CD8-positive, alpha-beta memory T cell (primary cell): ENCODE results near the gene APP. TPM values are rescaled to one million over a fixed set of nuclear protein-coding genes. Genes with fewer than 3 reads are reported as not detected.

Experiments
- CTCF ChIA-PET: fragments of 350-600 bp; sonication (Branson Sonifier 250); formaldehyde crosslinking; loops from one replicate; lab custom pipeline; 2021; ENCODE audit warnings: antibody characterized with exemption; lab: Charles Lee
- POLR2A ChIA-PET: fragments of 350-600 bp; sonication (Branson Sonifier 250); formaldehyde crosslinking; loops from one replicate; lab custom pipeline; 2021; ENCODE audit warnings: antibody characterized with exemption; lab: Charles Lee
- DNase-seq, 5 donors: peaks; one replicate each; pipeline versions ENCODE4 v3.0.0 to v3.0.0-alpha.2; 2020 to 2022; ENCODE audit warnings: mixed read lengths in 1 of 5
- H3K27ac ChIP-seq: one replicate; pipeline ENCODE4 v1.7.0; 2013; ENCODE audit warnings: low read depth, mild to moderate bottlenecking, low read length, moderate library complexity
- H3K27me3 ChIP-seq: 2 replicates; pipeline ENCODE4 v1.7.0; 2013; ENCODE audit warnings: low read length, mild to moderate bottlenecking; ENCODE audit not compliant: insufficient read depth, poor library complexity, severe bottlenecking
- H3K36me3 ChIP-seq: 2 replicates; pipeline ENCODE4 v1.7.0; 2013; ENCODE audit warnings: mild to moderate bottlenecking, low read length, moderate library complexity; ENCODE audit not compliant: insufficient read depth
- H3K4me1 ChIP-seq: 2 replicates; pipeline ENCODE4 v1.7.0; 2013; ENCODE audit warnings: mild to moderate bottlenecking, low read length, moderate library complexity; ENCODE audit not compliant: insufficient read depth
- H3K4me3 ChIP-seq: 2 replicates; pipeline ENCODE4 v1.7.0; 2013; ENCODE audit warnings: mild to moderate bottlenecking, low read length
- H3K9me3 ChIP-seq: 2 replicates; pipeline ENCODE4 v1.7.0; 2013; ENCODE audit warnings: mild to moderate bottlenecking, low read length
- H3K27ac Mint-ChIP-seq, 8 donors: one replicate each; pipeline ENCODE4 v1.8.0; 2020 to 2021; ENCODE audit warnings: mixed read lengths in 8 of 8, mild to moderate bottlenecking in 6 of 8, inconsistent platforms in 3 of 8, moderate library complexity in 3 of 8
- H3K27me3 Mint-ChIP-seq, 2 donors: one replicate each; pipeline ENCODE4 v1.8.0; 2020 to 2021; ENCODE audit warnings: mixed read lengths in 2 of 2, mild to moderate bottlenecking in 1 of 2, moderate library complexity in 1 of 2
- H3K36me3 Mint-ChIP-seq, 3 donors: one replicate each; pipeline ENCODE4 v1.8.0; 2020 to 2021; ENCODE audit warnings: mixed read lengths in 3 of 3, inconsistent platforms in 1 of 3, mild to moderate bottlenecking in 1 of 3
- H3K4me1 Mint-ChIP-seq, 3 donors: one replicate each; pipeline ENCODE4 v1.8.0; 2020 to 2021; ENCODE audit warnings: mixed read lengths in 3 of 3, inconsistent platforms in 1 of 3, mild to moderate bottlenecking in 1 of 3
- H3K4me3 Mint-ChIP-seq, 7 donors: one replicate each; pipeline ENCODE4 v1.8.0; 2020 to 2021; ENCODE audit warnings: mixed read lengths in 7 of 7, mild to moderate bottlenecking in 6 of 7, moderate library complexity in 4 of 7, inconsistent platforms in 2 of 7
- H3K9me3 Mint-ChIP-seq, 5 donors: one replicate each; pipeline ENCODE4 v1.8.0; 2020 to 2022; ENCODE audit warnings: mixed read lengths in 5 of 5, mild to moderate bottlenecking in 3 of 5, moderate library complexity in 2 of 5, inconsistent platforms in 1 of 5
- polyA plus RNA-seq: library from polyadenylated mRNA; unstranded; fragments of 300-500 nt; fragmentation: Illumina TruSeq; gene quantifications from one replicate; pipeline ENCODE4 v1.2.3, GENCODE V29; 2021
- total RNA-seq, 2 experiments: library from RNA; stranded (reverse); gene quantifications; one replicate each; pipeline ENCODE4 v1.2.3, GENCODE V29; 2021

The APP gene
- total and polyA plus RNA-seq, 3 experiments from 2014 or later: 5.3 to 15.3 (median 15.2) TPM

DNA sequence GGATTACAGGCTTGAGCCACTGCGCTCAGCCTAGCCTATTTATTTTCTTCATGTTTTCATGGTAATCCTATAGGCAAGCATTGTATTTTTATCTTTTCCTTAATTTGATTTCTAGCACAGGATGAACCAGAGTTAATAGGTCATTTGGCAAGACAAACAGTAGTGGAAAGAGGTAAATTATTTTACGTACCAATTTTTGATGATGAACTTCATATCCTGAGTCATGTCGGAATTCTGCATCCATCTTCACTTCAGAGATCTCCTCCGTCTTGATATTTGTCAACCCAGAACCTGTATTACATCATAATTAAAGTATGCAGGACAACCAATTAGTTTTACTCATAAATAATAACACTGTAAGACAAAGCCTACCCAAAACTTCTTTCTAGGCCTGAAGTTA, 273.2 kb downstream of the APP start:
- CTCF ChIA-PET: no interaction called here
- no peak overlapping the region for H3K4me3 ChIP-seq

DNA sequence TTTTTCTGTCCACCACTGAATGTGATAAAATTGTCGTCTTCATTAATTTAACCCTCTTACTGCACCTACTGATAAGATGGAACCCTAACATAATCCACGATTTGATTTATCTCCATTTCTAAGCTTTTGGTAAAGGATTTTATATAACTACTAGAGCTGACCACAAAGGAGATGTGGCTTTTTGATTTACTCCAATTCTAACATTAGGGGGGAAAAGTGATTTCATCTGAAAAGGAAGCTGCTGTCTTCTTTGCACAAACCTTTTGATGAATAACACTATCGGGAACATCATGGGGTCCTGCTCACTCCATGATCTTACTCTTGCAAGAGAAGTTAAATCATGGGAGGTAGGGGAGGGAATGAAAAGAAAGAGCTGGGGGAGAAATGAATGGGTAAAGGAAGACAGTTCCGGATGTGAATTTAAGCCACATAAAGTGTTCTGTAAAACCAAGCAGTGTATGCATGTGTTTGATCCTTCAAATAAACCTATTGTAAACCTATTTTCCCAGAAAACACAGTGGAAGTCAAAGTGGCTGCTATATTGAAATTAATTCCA, 274.0 kb downstream of the APP start:
- CTCF ChIA-PET: interaction anchor here (1.3 to 1.6 kb wide), 3 partner anchors 10 to 15 kb away, joined by 3 to 5 read pairs (median 4); no protein-coding TSS in a partner anchor
- H3K9me3 ChIP-seq: no peaks in the 10 kb centered on the region
- no peaks in the 10 kb centered on the region for H3K27me3 ChIP-seq
- no peak overlapping the region for H3K27ac Mint-ChIP-seq
- H3K27me3 Mint-ChIP-seq: peaks cover 0 to 5% of the 10 kb centered on the region in 2 donors
- peaks cover 0 to 2% (median 0%) of the 10 kb centered on the region in 5 donors for H3K9me3 Mint-ChIP-seq
- POLR2A ChIA-PET: no interaction called here
- H3K4me3 ChIP-seq: no peak overlapping the region
- peaks cover 0 to 7% (median 0%) of the 10 kb centered on the region in 3 donors for H3K4me1 Mint-ChIP-seq
- no peak for DNase-seq
- peaks cover 0 to 4% (median 4%) of the 10 kb centered on the region in 3 donors for H3K36me3 Mint-ChIP-seq
- no peak overlapping the region for H3K27ac ChIP-seq
- no peak overlapping the region for H3K4me3 Mint-ChIP-seq
- no peaks in the 10 kb centered on the region for H3K4me1 ChIP-seq
- no peaks in the 10 kb centered on the region for H3K36me3 ChIP-seq

More for the DNA sequence above, 273.2 kb downstream of the APP start:
- Histone ChIP-seq H3K9me3 (no peaks in the 10 kb centered on the region), H3K27me3 (no peaks in the 10 kb centered on the region), H3K36me3 (no peaks in the 10 kb centered on the region), H3K27ac (no peak overlapping the region), H3K4me1 (no peaks in the 10 kb centered on the region)
- no peak overlapping the region for H3K4me3 Mint-ChIP-seq
- H3K36me3 Mint-ChIP-seq: peaks cover 0 to 4% (median 4%) of the 10 kb centered on the region in 3 donors
- DNase-seq: no peak
- POLR2A ChIA-PET: no interaction called here
- H3K9me3 Mint-ChIP-seq: peaks cover 0 to 2% (median 0%) of the 10 kb centered on the region in 5 donors
- peak overlapping the region in 1 of 8 donors; percentile 34 for H3K27ac Mint-ChIP-seq
- peaks cover 0 to 5% of the 10 kb centered on the region in 2 donors for H3K27me3 Mint-ChIP-seq
- peaks cover 0 to 7% (median 0%) of the 10 kb centered on the region in 3 donors for H3K4me1 Mint-ChIP-seq

DNA sequence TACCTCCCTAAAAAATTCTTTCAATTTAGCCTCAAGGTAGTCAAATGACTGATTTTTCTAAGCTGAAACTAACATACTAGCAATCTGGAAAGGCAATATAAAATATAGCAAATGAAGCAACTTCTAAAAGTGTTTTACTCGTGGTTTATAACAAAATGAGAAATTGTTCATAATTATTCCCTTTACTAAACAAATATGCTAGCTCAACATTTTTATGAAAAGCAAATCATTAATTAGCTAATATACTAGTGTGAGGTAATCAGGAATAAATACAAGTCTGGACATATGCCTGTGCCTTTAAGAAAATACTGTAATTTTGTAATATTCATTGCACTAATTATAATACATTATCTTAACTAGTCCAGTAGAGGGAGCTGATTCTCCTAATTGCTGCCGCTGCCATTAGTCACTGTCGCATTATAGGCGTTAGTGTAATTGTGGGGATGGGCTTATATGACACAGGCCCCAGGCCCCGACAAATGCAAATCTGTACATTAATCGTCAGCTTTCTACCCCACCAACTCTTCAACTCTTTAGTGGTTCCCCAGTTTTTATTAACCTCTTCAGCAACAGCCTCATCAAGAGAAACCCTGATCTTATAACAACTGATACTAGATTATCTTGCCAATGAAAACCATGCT, 274.9 kb downstream of the APP start:
- peak in 1 of 5 donors; percentile 21 for DNase-seq

DNA sequence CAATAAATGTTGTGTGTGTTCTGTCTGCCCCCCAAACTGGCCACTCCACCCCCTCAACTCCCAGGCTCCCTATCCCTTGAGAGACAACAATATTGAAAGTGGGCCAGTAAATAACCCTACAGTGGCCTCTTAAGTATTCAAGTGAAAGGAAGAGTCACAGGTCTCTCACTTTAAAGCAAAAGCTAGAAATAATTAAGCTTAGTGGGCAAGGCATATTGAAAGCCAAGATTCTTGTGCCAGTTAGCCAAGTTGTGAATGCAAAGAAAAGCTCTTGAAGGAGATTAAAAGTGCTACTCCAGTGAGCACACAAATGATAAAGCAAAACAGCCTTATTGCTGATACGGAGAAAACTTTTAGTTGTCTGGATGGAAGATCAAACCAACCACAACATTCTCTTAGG, 277.4 kb downstream of the APP start:
- Histone ChIP-seq H3K4me1 (no peaks in the 10 kb centered on the region), H3K27me3 (no peaks in the 10 kb centered on the region), H3K27ac (no peak overlapping the region), H3K9me3 (no peaks in the 10 kb centered on the region), H3K36me3 (no peaks in the 10 kb centered on the region), H3K4me3 (no peak overlapping the region)
- H3K36me3 Mint-ChIP-seq: peaks cover 1 to 6% (median 4%) of the 10 kb centered on the region in 3 donors
- H3K4me1 Mint-ChIP-seq: peaks cover 0 to 7% (median 0%) of the 10 kb centered on the region in 3 donors
- no peak overlapping the region for H3K4me3 Mint-ChIP-seq
- peaks cover 6 to 9% of the 10 kb centered on the region in 2 donors for H3K27me3 Mint-ChIP-seq
- DNase-seq: no peak
- peaks cover 0 to 2% (median 0%) of the 10 kb centered on the region in 5 donors for H3K9me3 Mint-ChIP-seq
- H3K27ac Mint-ChIP-seq: no peak overlapping the region
- ChIA-PET CTCF (no interaction called here), POLR2A (no interaction called here)

More for the DNA sequence above, 274.9 kb downstream of the APP start:
- no peaks in the 10 kb centered on the region for H3K36me3 ChIP-seq
- Mint-ChIP-seq H3K27ac (no peak overlapping the region), H3K4me1 (peaks cover 0 to 7% (median 0%) of the 10 kb centered on the region in 3 donors), H3K4me3 (no peak overlapping the region), H3K36me3 (peaks cover 1 to 6% (median 4%) of the 10 kb centered on the region in 3 donors), H3K9me3 (peaks cover 0 to 2% (median 0%) of the 10 kb centered on the region in 5 donors), H3K27me3 (peaks cover 0 to 8% of the 10 kb centered on the region in 2 donors)
- no peak overlapping the region for H3K4me3 ChIP-seq
- POLR2A ChIA-PET: no interaction called here
- CTCF ChIA-PET: interaction anchor here (1.1 to 1.6 kb wide), 4 partner anchors 9 to 14 kb away, joined by 3 to 5 read pairs (median 4); no protein-coding TSS in a partner anchor
- no peaks in the 10 kb centered on the region for H3K27me3 ChIP-seq
- H3K9me3 ChIP-seq: no peaks in the 10 kb centered on the region
- no peaks in the 10 kb centered on the region for H3K4me1 ChIP-seq
- no peak overlapping the region for H3K27ac ChIP-seq

DNA sequence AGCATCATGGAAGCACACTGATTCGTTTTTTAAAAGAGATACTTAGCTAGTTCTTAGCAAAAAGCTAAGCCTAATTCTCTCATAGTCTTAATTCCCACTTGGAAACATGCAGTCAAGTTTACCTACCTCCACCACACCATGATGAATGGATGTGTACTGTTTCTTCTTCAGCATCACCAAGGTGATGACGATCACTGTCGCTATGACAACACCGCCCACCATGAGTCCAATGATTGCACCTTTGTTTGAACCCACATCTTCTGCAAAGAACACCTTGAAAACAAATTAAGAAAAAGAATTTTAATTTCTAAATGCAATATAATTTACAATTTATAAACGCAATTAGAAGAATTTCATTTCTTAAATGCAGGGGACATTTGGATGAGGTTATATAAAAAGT, 279.0 kb downstream of the APP start:
- Histone ChIP-seq H3K9me3 (no peaks in the 10 kb centered on the region), H3K36me3 (no peaks in the 10 kb centered on the region), H3K27me3 (no peaks in the 10 kb centered on the region), H3K4me3 (no peak overlapping the region), H3K4me1 (no peaks in the 10 kb centered on the region), H3K27ac (no peak overlapping the region)
- H3K27ac Mint-ChIP-seq: no peak overlapping the region
- no peak for DNase-seq
- H3K27me3 Mint-ChIP-seq: peaks cover 6 to 19% of the 10 kb centered on the region in 2 donors
- ChIA-PET POLR2A (no interaction called here), CTCF (interaction anchor here (1.0 kb wide), 1 partner anchor 10 kb away, joined by 3 read pairs; no protein-coding TSS in a partner anchor)
- H3K4me1 Mint-ChIP-seq: peaks cover 0 to 5% (median 0%) of the 10 kb centered on the region in 3 donors
- peaks cover 1 to 6% (median 4%) of the 10 kb centered on the region in 3 donors for H3K36me3 Mint-ChIP-seq
- H3K9me3 Mint-ChIP-seq: peaks cover 0 to 1% (median 0%) of the 10 kb centered on the region in 5 donors
- H3K4me3 Mint-ChIP-seq: no peak overlapping the region

DNA sequence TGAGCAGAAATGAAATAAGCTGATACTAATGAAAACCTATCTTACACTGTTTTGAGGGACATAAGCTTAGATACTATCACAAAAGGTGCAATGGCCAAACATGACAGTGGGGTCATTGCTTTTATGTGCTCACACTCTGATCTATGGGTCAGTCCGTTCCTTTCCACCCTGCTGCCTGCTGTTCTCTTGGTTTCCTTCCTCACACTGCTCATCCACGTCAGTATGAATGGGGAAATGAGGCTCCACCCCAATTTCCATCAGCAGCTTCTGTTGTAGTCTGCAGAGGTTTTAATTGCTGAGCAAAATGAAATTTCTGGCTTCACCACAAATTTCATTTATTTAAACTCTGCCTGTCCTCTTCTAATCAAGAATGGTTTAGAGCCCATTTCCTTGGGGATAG, 280.6 kb downstream of the APP start:
- peaks cover 1 to 6% (median 4%) of the 10 kb centered on the region in 3 donors for H3K36me3 Mint-ChIP-seq
- Histone ChIP-seq H3K27ac (no peak overlapping the region), H3K9me3 (no peaks in the 10 kb centered on the region), H3K4me1 (no peaks in the 10 kb centered on the region), H3K27me3 (no peaks in the 10 kb centered on the region), H3K36me3 (no peaks in the 10 kb centered on the region), H3K4me3 (no peak overlapping the region)
- DNase-seq: no peak
- no peak overlapping the region for H3K27ac Mint-ChIP-seq
- POLR2A ChIA-PET: no interaction called here
- peaks cover 6 to 16% of the 10 kb centered on the region in 2 donors for H3K27me3 Mint-ChIP-seq
- peaks cover 0 to 1% (median 0%) of the 10 kb centered on the region in 5 donors for H3K9me3 Mint-ChIP-seq
- H3K4me1 Mint-ChIP-seq: no peaks in the 10 kb centered on the region
- CTCF ChIA-PET: no interaction called here
- H3K4me3 Mint-ChIP-seq: no peak overlapping the region

DNA sequence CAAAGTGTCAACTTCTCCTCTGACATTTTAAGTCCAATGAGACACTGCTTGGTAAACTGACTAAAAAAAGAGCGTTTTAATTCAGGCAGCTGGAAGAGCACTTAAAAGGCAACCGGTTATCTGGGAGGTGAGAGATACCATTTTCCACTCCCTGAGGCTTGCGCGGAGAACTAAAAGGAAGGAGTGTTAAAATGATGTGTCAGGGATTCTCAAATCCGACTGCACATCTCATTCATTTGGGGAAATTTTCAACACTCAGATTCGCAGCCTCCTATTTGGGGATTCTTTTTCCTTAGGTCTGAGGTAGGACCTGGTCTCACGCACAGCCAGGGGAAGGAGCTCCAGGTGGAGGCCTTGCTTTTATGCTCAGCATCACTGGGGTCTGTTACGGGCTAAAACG, 281.9 kb downstream of the APP start:
- H3K36me3 ChIP-seq: no peaks in the 10 kb centered on the region
- no peaks in the 10 kb centered on the region for H3K4me1 ChIP-seq
- no peak overlapping the region for H3K4me3 Mint-ChIP-seq
- CTCF ChIA-PET: no interaction called here
- H3K36me3 Mint-ChIP-seq: peaks cover 1 to 6% (median 4%) of the 10 kb centered on the region in 3 donors
- no peak overlapping the region for H3K27ac ChIP-seq
- no peak overlapping the region for H3K27ac Mint-ChIP-seq
- H3K9me3 Mint-ChIP-seq: no peaks in the 10 kb centered on the region
- H3K4me3 ChIP-seq: no peak overlapping the region
- H3K4me1 Mint-ChIP-seq: no peaks in the 10 kb centered on the region
- no peaks in the 10 kb centered on the region for H3K27me3 ChIP-seq
- no peaks in the 10 kb centered on the region for H3K9me3 ChIP-seq
- DNase-seq: no peak
- POLR2A ChIA-PET: no interaction called here
- peaks cover 8 to 16% of the 10 kb centered on the region in 2 donors for H3K27me3 Mint-ChIP-seq

DNA sequence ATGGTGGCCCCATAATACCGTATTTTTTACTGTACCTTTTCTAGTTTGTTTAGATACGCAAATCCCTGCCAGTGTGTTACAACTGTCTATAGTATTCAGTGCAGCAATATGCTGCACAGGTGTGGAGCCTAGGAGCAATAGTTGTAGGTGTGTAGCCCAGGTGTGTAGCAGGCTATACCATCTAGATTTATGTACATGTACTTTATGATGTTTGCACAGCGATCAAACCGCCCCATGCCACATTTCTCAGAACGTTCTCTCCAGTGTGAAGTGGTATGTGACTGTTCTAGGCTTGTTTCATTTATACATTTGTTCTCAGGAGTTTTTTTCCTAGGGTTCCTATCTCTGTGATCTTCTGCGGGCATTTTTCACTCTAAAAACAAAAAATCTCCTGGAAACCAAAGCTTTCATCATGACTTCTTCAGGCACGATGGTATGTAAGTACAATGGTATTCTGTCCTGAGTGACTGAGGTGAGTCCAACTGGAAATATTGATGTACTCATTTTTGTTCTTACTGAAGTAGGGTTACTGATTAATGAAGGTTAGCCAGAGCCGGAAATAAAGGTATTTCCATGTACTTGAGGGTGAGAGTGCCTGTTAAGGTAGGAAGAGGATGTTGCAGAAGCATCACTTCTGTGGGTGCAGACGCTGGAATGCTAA, 282.8 kb downstream of the APP start:
- ChIA-PET CTCF (no interaction called here), POLR2A (no interaction called here)
- Mint-ChIP-seq H3K27me3 (peaks cover 8 to 17% of the 10 kb centered on the region in 2 donors), H3K27ac (no peak overlapping the region), H3K36me3 (peaks cover 0 to 2% (median 1%) of the 10 kb centered on the region in 3 donors), H3K9me3 (no peaks in the 10 kb centered on the region), H3K4me3 (no peak overlapping the region), H3K4me1 (no peaks in the 10 kb centered on the region)
- DNase-seq: no peak
- H3K27me3 ChIP-seq: no peaks in the 10 kb centered on the region
- H3K4me1 ChIP-seq: no peaks in the 10 kb centered on the region
- H3K36me3 ChIP-seq: no peaks in the 10 kb centered on the region
- H3K27ac ChIP-seq: no peak overlapping the region
- H3K4me3 ChIP-seq: no peak overlapping the region
- no peaks in the 10 kb centered on the region for H3K9me3 ChIP-seq
